ENCODE measurements around the gene RNF112.
A peak's percentile ranks its signal among the peaks of the same experiment; 100 is the strongest.

Gene RNF112

DNA sequence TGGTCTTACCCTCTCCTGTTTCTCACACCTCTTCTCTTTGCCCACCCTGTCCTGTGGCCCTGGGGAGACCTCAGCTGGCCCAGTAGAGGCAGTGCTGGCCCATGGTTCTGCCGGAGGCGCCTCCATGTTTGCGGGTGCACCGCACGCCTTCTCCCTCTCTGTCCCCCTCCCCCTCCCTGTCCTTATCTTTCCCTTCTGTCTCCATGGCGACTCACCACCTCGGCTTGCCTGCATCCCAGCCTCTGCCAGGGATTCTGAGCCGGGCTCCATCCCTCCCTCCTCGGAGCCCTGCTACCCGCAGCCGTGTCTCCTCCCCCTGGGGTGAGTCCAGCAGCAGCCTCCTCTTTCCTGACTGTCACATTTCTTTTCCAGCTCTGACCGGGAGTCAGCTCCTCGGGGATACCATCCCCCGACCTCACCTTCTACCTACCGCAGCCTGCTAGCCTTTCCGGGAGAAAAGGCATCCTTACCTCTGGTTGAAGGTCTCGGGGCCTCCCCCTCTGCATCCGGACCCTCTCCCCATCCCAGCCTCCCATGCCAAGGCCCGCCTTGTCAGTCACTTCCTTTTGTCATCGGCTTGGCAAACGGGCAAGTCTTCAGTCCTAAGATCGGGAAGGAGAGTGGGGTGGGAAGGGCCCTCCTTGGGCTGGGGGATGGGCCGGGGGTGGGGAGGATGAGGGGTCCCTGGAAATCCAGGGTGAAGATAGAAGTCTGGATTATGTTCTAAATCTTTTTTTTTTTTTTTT, at the start of gene RNF112:
TSS of gene RNF112 (plus strand) at position 358 of the 746 bp plus-strand sequence. CDS start at position 535, 177 bp downstream.
- DNase-seq (ENCODE audit: extremely low spot score) = no peak
- POLR2A ChIA-PET = no interaction called here
- CTCF ChIA-PET = interaction anchor here (0.7 to 4.1 kb wide), 3 partner anchors 18 to 337 kb away, joined by 3 to 11 read pairs (median 3); partner anchors contain the start of genes ALDH3A1 and B9D1
- TF ChIP-seq CTCF (IDR thresholded peaks at IDR 0.05; ENCODE audit: control extremely low read depth, extremely low read depth, low read depth, missing control alignments) = no peak

GRCh38 chr17:19361326-19361725, 49.7 kb upstream of the RNF112 start:
- TF ChIP-seq CTCF (IDR thresholded peaks at IDR 0.05; ENCODE audit: control extremely low read depth, extremely low read depth, low read depth, missing control alignments) = no peak
- no peak for DNase-seq (ENCODE audit: extremely low spot score)
- CTCF ChIA-PET = interaction anchor here (2.7 to 7.4 kb wide), 5 partner anchors 16 to 403 kb away, joined by 11 to 121 read pairs (median 69); partner anchors contain the start of gene MAPK7
- POLR2A ChIA-PET = no interaction called here

DNA sequence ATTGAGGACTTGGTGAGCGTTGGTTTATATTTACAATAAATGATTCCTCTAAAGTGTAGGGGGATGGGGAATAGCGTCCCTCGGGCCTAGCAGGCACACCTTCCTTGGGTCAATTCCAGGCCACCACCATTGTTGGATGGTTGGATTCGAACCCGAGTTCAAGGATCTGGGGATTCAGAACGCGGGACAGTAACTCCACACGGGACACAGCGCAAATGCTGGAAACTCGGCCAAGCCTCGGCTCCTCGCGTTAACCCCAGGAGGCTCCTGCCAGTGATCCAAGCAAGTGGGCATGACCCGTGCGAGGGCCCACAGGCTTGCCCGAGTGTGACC, 49.1 kb upstream of the RNF112 start:
- CTCF ChIA-PET = interaction anchor here (1.6 to 7.4 kb wide), 15 partner anchors 15 to 402 kb away, joined by 3 to 121 read pairs (median 11); partner anchors contain the start of genes ALDH3A2, MAPK7 and RNF112
- DNase-seq (ENCODE audit: extremely low spot score) = no peak
- POLR2A ChIA-PET = no interaction called here
- no peak for TF ChIP-seq CTCF (IDR thresholded peaks at IDR 0.05; ENCODE audit: control extremely low read depth, extremely low read depth, low read depth, missing control alignments)

DNA sequence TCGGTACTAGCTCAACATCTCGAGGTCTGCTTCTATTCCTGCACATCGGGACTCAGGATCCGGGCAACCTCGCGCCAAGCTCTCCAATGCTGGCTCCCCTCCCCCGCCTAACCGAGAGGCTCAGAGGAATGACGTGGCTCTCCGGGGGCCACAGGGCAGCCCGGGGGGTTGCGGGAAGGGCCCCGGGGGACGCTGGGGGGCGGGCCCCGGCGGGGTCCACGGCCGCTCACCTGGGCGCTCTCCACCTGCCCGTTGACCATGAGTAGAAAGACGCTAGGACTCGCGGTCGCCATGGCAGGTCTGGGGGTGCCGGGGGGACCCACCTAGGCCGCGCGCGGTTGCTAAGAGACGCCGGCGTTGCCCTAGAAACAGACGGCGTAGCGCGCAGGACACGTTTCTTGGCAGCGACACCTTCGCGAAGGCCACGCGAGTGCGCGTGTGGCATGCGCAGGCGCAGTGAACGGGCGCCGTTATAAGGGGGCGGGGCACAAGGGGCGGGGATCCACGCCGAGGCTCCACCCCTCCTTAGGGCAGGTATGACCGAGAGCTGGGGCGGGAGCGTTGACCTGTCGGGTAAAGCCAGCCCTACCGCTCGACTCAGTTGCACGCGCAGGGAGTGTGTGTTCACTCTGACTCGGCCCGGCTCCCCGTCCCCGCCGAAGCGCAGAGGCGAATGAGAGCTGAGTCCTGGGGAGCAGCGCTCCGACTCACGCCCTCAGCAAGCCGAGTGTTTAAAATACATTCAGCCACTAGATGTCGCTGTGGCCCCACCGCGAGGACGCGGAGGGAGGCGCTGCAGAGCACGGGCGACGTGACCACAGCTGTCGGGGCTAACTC, 48.5 kb upstream of the RNF112 start, which contains the start of gene B9D1:
TSS of gene B9D1 (minus strand) at position 447 of the 837 bp plus-strand sequence. CDS start at position 293, 154 bp downstream.
- peak; percentile 97 for TF ChIP-seq CTCF (IDR thresholded peaks at IDR 0.05; ENCODE audit: control extremely low read depth, extremely low read depth, low read depth, missing control alignments)
- peak; percentile 99 for DNase-seq (ENCODE audit: extremely low spot score)
- ChIA-PET POLR2A (interaction anchor here (1.0 kb wide), 1 partner anchor 15 kb away, joined by 3 read pairs; no protein-coding TSS in a partner anchor), CTCF (interaction anchor here (0.6 to 7.4 kb wide), 52 partner anchors 9 to 409 kb away, joined by 3 to 121 read pairs (median 4); partner anchors contain the start of genes ALDH3A2, MAPK7, MFAP4 and RNF112)

GRCh38 chr17:19363114-19363438, 48.0 kb upstream of the RNF112 start:
- ChIA-PET CTCF (interaction anchor here (0.6 to 7.4 kb wide), 51 partner anchors 9 to 408 kb away, joined by 3 to 121 read pairs (median 4); partner anchors contain the start of genes ALDH3A2, MAPK7, MFAP4 and RNF112), POLR2A (interaction anchor here (1.0 kb wide), 1 partner anchor 14 kb away, joined by 3 read pairs; no protein-coding TSS in a partner anchor)
- DNase-seq (ENCODE audit: extremely low spot score) = no peak
- no peak for TF ChIP-seq CTCF (IDR thresholded peaks at IDR 0.05; ENCODE audit: control extremely low read depth, extremely low read depth, low read depth, missing control alignments)

GRCh38 chr17:19363460-19364035, 47.5 kb upstream of the RNF112 start:
- no peak for TF ChIP-seq CTCF (IDR thresholded peaks at IDR 0.05; ENCODE audit: control extremely low read depth, extremely low read depth, low read depth, missing control alignments)
- ChIA-PET CTCF (interaction anchor here (0.6 to 7.4 kb wide), 45 partner anchors 9 to 408 kb away, joined by 3 to 121 read pairs (median 4); partner anchors contain the start of genes ALDH3A2, MAPK7, MFAP4 and RNF112), POLR2A (interaction anchor here (1.0 kb wide), 1 partner anchor 14 kb away, joined by 3 read pairs; no protein-coding TSS in a partner anchor)
- no peak for DNase-seq (ENCODE audit: extremely low spot score)
